Small intestine (tissue), 7 donors: ENCODE data around the gene FGFR3. TPM values are rescaled to one million over a fixed set of nuclear protein-coding genes. Genes with fewer than 3 reads are reported as not detected.

ENCODE experiments used
- DNase-seq, 2 donors: peaks; one replicate each; pipeline versions ENCODE4 v3.0.0 to v3.0.0-alpha.2; 2013
- FAIRE-seq: peaks from 2 replicates; lab custom pipeline; 2012; peaks lifted over from hg19 to GRCh38; lab: Jason Lieb, UNC
- H3K27ac ChIP-seq, 3 donors: one replicate each; pipeline ENCODE4 v1.5.1; 2013; ENCODE audit warnings: low read length in 2 of 3, mild to moderate bottlenecking in 2 of 3, control low read depth in 1 of 3, inconsistent platforms in 1 of 3, low read depth in 1 of 3, moderate library complexity in 1 of 3
- H3K27me3 ChIP-seq, 3 donors: one replicate each; pipeline ENCODE4 v1.6.1; 2013; ENCODE audit warnings: low read length in 3 of 3, inconsistent platforms in 1 of 3; ENCODE audit not compliant: control insufficient read depth in 3 of 3, insufficient read depth in 3 of 3
- H3K36me3 ChIP-seq, 3 donors: one replicate each; pipeline ENCODE4 v1.6.1; 2013; ENCODE audit warnings: low read length in 3 of 3, inconsistent platforms in 1 of 3, low read depth in 1 of 3, mild to moderate bottlenecking in 1 of 3, moderate library complexity in 1 of 3; ENCODE audit not compliant: control insufficient read depth in 3 of 3, insufficient read depth in 2 of 3
- H3K4me1 ChIP-seq, 3 donors: one replicate each; pipeline ENCODE4 v1.6.1; 2013; ENCODE audit warnings: low read length in 2 of 3, inconsistent platforms in 1 of 3, low read depth in 1 of 3, mild to moderate bottlenecking in 1 of 3, moderate library complexity in 1 of 3; ENCODE audit not compliant: control insufficient read depth in 3 of 3, insufficient read depth in 2 of 3
- H3K4me3 ChIP-seq, 3 donors: one replicate each; pipeline ENCODE4 v1.5.1; 2013; ENCODE audit warnings: low read length in 3 of 3, control low read depth in 1 of 3, inconsistent platforms in 1 of 3, low read depth in 1 of 3, mild to moderate bottlenecking in 1 of 3, moderate library complexity in 1 of 3
- H3K9me3 ChIP-seq, 2 donors: one replicate each; pipeline ENCODE4 v1.6.1; 2013; ENCODE audit warnings: low read depth in 1 of 2, low read length in 1 of 2; ENCODE audit not compliant: control insufficient read depth in 2 of 2, insufficient read depth in 1 of 2
- WGBS, 3 donors: extraction: QIAGEN DNeasy Blood & Tissue Kit; methylation state at CpG; one replicate each; pipeline ENCODE4 v1.1.7; 2013; 5-methylcytosine and 5-hydroxymethylcytosine counted together
- polyA plus RNA-seq, 4 donors: library from polyadenylated mRNA; stranded (reverse) in 3 of 4; unstranded in 1 of 4; fragments of 200-250 nt in 3 of 4; fragments of 120-200 nt in 1 of 4; gene quantifications; one replicate each; pipeline versions ENCODE4 v1.2.1 to v1.2.3, GENCODE V29; 2013
- donor health status: healthy with polysubstance abuse.
- donor health status: control.
- donor health status: control.
- donor health status: Bipolar disorder and iron deficiency.
- donor health status: healthy.

The FGFR3 gene
- polyA plus RNA-seq, 4 donors = 13.8 to 267 (median 35.7) TPM

DNA sequence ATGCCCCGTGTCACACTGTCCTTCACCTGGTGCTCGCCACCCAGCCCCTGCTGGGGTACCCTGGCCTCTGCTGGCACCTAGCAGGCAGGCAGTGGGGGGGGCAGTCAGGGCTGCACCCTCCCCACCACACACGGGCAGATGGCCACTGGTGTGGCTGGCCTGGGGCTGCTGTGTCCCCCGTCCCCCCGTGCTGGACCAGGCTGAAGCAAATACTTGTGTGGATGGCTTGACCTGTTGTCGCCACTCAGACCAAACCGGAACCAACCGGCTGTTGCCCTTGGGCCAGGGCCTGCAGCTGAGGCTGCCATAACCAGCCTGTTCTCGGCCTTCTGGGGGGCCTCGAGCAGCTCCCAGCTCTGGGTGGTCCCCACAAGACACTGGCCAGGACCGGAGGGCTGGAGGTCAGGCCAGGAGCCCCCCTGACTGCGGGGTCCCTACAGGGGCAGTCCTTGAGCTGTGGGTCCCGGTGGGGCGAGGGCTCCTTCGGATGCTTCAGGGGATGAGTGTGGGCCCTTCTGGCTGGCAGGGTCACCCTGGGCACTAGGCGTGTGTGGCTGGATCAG, 4.3 kb downstream of the FGFR3 start:
- H3K27ac ChIP-seq = peak overlapping the region in 2 of 3 donors; percentile 76
- no peak for FAIRE-seq
- 70 to 81% (median 77%) methylated on average over 14 to 16 of the region's 16 CpGs for WGBS, 3 donors

DNA sequence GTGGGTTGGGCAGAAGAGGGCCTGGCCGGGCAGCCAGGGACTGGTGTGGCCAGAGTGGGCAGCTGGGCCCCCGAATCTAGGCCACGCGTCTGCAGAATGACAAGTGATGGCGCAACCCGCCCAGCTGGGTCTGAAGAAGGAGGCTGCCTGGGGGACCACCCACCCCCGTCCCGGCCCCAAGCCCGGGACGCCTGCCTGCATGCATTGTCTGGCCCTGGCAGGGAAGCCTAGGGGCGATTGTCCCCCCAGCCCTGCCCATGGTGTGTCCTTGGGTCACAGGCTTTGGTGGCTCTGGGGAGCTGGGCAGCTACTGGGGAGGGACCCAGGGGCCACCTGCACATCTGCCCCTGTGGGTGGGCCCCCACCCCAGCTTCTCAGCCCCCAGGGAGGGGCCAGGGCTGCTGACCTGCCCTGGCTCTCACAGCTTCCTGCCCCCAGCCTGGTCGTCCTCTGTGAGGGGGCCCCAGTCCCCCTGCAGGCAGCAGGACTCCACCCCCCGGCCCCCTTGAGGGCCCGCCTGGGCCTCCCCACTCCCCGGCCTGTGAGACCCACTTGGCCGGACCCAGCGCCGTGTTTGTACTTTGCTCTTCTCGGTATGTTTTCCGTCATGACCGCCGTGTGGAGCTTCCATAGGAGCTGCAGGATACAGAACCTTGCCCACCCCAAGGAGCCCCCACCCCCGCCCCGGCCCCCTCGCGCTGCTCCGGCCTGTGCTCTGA, 4.9 kb downstream of the FGFR3 start:
- H3K27ac ChIP-seq = peak overlapping the region in 2 of 3 donors; percentile 76 to 91
- peaks cover 0 to 84% (median 5%) of the 10 kb centered on the region in 3 donors for H3K36me3 ChIP-seq
- H3K4me3 ChIP-seq = peak overlapping the region in 2 of 3 donors; percentile 27 to 81
- WGBS, 3 donors = 32 to 65% (median 61%) methylated on average over 21 to 27 of the region's 27 CpGs
- H3K9me3 ChIP-seq = no peaks in the 10 kb centered on the region
- H3K4me1 ChIP-seq = peaks cover 0 to 69% (median 12%) of the 10 kb centered on the region in 3 donors
- DNase-seq = peak; percentile 50 to 88
- peaks cover 0 to 6% (median 6%) of the 10 kb centered on the region in 3 donors for H3K27me3 ChIP-seq
- no peak for FAIRE-seq

More for the DNA sequence above, 4.3 kb downstream of the FGFR3 start:
- peaks cover 2 to 6% (median 6%) of the 10 kb centered on the region in 3 donors for H3K27me3 ChIP-seq
- H3K9me3 ChIP-seq = no peaks in the 10 kb centered on the region
- H3K36me3 ChIP-seq = peaks cover 0 to 78% (median 5%) of the 10 kb centered on the region in 3 donors
- H3K4me1 ChIP-seq = peaks cover 0 to 68% (median 12%) of the 10 kb centered on the region in 3 donors
- DNase-seq = peak in 1 of 2 donors; percentile 47
- peak overlapping the region in 2 of 3 donors; percentile 81 to 94 for H3K4me3 ChIP-seq

DNA sequence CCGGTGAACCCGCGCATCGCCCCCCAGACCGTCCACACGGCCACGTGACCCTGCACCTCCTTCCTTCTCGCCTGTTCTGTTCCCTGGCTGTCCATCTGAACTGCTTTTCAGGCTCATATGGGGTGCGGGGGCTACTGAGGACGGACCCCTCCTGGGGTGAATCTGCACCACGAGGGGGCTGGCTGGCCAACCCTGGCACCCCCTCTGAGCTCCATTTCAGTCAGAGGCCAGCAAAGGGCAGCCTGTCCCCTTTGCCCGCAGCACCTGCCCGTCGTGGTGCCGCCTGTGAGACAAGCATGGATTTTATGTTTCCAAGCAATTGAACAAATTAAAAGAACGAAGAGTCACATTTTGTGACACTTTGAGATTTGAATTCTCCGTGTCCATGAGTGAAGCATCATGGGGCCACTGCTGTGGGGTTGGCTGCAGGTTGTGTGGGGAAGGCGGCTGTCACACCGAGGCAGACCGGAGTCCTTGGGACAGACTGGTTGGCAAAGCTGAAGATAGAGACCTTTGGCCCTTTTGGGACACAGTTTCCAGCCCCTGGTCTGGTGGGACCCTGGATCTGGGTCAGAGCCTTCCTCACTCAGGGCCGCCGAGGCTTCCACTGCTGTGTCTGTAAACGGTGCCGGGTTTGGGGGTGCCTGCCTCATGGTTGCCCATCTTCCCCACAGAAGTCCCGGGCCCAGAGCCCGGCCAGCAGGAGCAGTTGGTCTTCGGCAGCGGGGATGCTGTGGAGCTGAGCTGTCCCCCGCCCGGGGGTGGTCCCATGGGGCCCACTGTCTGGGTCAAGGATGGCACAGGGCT, 5.7 kb downstream of the FGFR3 start:
- peak overlapping the region in 2 of 3 donors; percentile 2 to 34 for H3K4me3 ChIP-seq
- FAIRE-seq = no peak
- WGBS, 3 donors = 68 to 79% (median 69%) methylated on average over 22 to 30 of the region's 30 CpGs
- H3K36me3 ChIP-seq = peaks cover 0 to 91% (median 5%) of the 10 kb centered on the region in 3 donors
- H3K27ac ChIP-seq = peak overlapping the region in 2 of 3 donors; percentile 83 to 91
- peaks cover 0 to 6% (median 6%) of the 10 kb centered on the region in 3 donors for H3K27me3 ChIP-seq
- H3K4me1 ChIP-seq = peaks cover 0 to 72% (median 12%) of the 10 kb centered on the region in 3 donors
- no peaks in the 10 kb centered on the region for H3K9me3 ChIP-seq
- peak in 1 of 2 donors; percentile 41 for DNase-seq

DNA sequence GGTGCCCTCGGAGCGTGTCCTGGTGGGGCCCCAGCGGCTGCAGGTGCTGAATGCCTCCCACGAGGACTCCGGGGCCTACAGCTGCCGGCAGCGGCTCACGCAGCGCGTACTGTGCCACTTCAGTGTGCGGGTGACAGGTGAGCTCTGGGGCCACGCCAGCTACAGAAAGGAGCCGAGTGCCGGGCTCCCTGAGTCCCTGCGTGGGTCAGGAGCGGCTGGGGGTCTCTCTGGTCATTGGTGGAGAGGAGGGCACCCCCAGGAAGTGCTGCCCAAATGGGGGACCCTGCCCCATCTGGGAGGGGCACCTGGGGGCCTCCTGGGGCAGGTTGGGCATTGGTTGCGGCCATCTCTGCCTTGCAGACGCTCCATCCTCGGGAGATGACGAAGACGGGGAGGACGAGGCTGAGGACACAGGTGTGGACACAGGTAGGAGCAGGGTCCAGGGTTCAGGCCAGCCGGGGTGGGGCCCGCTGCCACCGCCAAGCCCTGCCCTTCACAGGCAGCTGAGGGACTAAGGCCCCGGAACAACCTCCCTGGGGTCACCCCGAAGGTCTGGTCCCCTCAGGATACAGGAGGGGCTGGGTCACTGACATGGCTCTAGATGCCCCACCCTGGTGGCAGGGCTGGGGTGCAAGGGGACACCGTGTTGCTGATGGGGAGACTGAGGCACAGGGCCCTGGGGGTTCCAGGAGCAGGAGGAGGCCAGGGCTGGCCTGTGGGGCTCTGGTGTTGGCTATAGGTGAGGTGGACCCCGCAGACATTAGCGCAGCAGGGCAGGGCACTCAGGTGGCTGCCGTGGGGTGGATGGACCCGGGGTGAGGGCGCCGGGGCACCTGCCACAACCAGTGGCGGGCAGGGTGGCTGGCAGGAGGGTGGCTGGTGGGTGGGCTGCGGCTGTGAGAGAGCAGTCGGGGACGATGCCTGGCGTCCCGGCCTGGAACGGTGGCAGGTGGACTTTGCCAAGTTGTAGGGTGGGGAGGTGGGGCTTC, 6.6 kb downstream of the FGFR3 start:
- peaks cover 0 to 94% (median 8%) of the 10 kb centered on the region in 3 donors for H3K36me3 ChIP-seq
- peak overlapping the region in 2 of 3 donors; percentile 2 to 34 for H3K4me3 ChIP-seq
- H3K27ac ChIP-seq = peak overlapping the region in 2 of 3 donors; percentile 83 to 91
- WGBS, 3 donors = 43 to 78% (median 61%) methylated on average over 39 to 41 of the region's 41 CpGs
- H3K4me1 ChIP-seq = peaks cover 0 to 80% (median 12%) of the 10 kb centered on the region in 3 donors
- FAIRE-seq = no peak
- H3K9me3 ChIP-seq = no peaks in the 10 kb centered on the region
- H3K27me3 ChIP-seq = peaks cover 0 to 6% (median 6%) of the 10 kb centered on the region in 3 donors
- DNase-seq = peak; percentile 84 to 90

DNA sequence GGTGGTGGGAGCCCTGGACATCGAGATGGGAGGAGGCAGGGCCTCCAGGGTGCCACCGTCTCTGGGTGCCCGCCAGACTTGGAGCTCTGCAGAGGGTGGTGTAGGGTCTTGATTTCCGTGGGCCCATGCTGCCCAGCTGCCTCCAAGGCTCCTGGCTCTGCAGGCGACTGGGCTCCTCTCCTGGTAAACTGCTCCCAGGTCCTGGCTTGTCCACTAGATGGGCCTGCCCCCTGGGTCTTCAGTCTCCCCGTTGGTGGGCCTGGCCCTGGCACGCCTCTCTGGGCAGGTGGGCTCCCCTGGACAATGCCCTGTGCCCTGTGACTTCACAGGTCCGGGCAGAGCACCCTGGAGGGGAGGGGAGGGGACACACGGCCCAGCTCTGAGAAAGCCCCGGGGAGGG, 7.7 kb downstream of the FGFR3 start:
- H3K36me3 ChIP-seq = peaks cover 0 to 97% (median 16%) of the 10 kb centered on the region in 3 donors
- H3K27ac ChIP-seq = peak overlapping the region in 2 of 3 donors; percentile 22 to 91
- FAIRE-seq = no peak

DNA sequence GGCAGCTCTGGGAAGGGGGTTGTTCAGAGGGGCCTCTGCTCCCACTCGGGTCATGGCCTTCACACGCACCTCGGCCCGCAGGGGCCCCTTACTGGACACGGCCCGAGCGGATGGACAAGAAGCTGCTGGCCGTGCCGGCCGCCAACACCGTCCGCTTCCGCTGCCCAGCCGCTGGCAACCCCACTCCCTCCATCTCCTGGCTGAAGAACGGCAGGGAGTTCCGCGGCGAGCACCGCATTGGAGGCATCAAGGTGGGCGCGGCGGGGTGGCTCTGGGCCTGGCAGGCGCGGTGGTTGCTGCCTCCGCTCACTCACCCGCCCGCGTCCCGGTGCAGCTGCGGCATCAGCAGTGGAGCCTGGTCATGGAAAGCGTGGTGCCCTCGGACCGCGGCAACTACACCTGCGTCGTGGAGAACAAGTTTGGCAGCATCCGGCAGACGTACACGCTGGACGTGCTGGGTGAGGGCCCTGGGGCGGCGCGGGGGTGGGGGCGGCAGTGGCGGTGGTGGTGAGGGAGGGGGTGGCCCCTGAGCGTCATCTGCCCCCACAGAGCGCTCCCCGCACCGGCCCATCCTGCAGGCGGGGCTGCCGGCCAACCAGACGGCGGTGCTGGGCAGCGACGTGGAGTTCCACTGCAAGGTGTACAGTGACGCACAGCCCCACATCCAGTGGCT, 8.3 kb downstream of the FGFR3 start:
- Histone ChIP-seq H3K27me3 (peaks cover 0 to 3% (median 0%) of the 10 kb centered on the region in 3 donors), H3K9me3 (no peaks in the 10 kb centered on the region), H3K4me3 (no peak overlapping the region), H3K36me3 (peaks cover 0 to 97% (median 20%) of the 10 kb centered on the region in 3 donors), H3K4me1 (peaks cover 0 to 84% (median 9%) of the 10 kb centered on the region in 3 donors), H3K27ac (peak overlapping the region in 1 of 3 donors; percentile 91)
- 95 to 96% (median 95%) methylated on average over 42 to 56 of the region's 56 CpGs for WGBS, 3 donors
- no peak for FAIRE-seq
- no peak for DNase-seq

More for the DNA sequence above, 7.7 kb downstream of the FGFR3 start:
- H3K9me3 ChIP-seq = no peaks in the 10 kb centered on the region
- no peak for DNase-seq
- H3K4me3 ChIP-seq = no peak overlapping the region
- peaks cover 0 to 82% (median 12%) of the 10 kb centered on the region in 3 donors for H3K4me1 ChIP-seq
- H3K27me3 ChIP-seq = peaks cover 0 to 5% (median 4%) of the 10 kb centered on the region in 3 donors
- WGBS, 3 donors = 83 to 85% (median 84%) methylated on average over 8 to 10 of the region's 10 CpGs

DNA sequence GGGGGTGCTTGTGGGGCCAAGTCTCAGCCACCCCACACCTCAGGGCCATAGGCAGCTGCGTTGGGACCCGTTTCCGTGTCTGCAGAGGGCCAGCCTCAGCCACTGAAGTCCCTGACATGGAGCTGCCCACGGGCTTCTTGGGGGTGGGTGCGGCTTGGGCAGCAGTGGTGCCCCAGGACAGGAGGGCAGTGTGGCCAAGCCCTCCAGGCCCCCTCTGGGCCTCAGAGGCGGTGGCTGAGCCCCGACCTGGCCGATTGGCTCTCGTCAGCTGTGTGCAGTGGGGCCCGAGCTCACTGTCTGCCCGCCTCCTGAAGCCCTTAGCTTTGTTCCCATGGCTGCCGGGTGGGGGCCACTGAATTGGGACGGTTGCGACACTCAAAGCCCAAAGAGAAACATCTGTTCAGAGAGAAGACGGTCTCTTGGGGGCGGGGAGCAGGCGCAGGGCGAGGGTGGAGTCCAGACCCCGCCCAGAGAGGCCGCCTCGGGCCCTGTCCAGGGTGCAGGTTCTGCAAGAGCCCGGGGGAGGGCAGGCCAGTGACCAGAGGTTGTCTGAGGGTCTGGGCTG, 9.1 kb downstream of the FGFR3 start:
- H3K36me3 ChIP-seq = peaks cover 0 to 97% (median 22%) of the 10 kb centered on the region in 3 donors
- no peak for FAIRE-seq
- no peak overlapping the region for H3K4me3 ChIP-seq
- DNase-seq = peak in 1 of 2 donors; percentile 92
- H3K9me3 ChIP-seq = no peaks in the 10 kb centered on the region
- H3K4me1 ChIP-seq = peaks cover 0 to 83% (median 5%) of the 10 kb centered on the region in 3 donors
- 74 to 79% (median 77%) methylated on average over 19 to 22 of the region's 22 CpGs for WGBS, 3 donors
- H3K27me3 ChIP-seq = no peaks in the 10 kb centered on the region
- peak overlapping the region in 1 of 3 donors; percentile 91 for H3K27ac ChIP-seq
